ENCODE measurements around the gene ZNF451.

- no peak for TF ChIP-seq ZBTB33 (IDR thresholded peaks at IDR 0.05; ENCODE audit: borderline replicate concordance, low read depth)
- no peak for TF ChIP-seq REST (IDR thresholded peaks at IDR 0.05; ENCODE audit: low read depth, low read length)
Observed at GRCh38 chr6:57193177-57193576, 103.2 kb downstream of the ZNF451 start.
